Breast epithelium (tissue), 4 donors: ENCODE results near the gene NPIPA1. TPM values are rescaled to one million over a fixed set of nuclear protein-coding genes. Genes with fewer than 3 reads are reported as not detected.

Experiments
- DNase-seq, 2 donors: peaks; one replicate each; pipeline ENCODE4 v3.0.0-alpha.2; 2019; ENCODE audit warnings: low spot score in 2 of 2
- H3K27ac ChIP-seq, 2 donors: fragments of 200-600 bp; sonication (generic) in 1 of 2; one replicate each; pipeline ENCODE4 v1.5.1; 2016 to 2019; ENCODE audit warnings: mild to moderate bottlenecking in 1 of 2
- H3K27me3 ChIP-seq, 2 donors: fragments of 200-600 bp; sonication (generic) in 1 of 2; one replicate each; pipeline versions ENCODE4 v1.5.1 to v1.6.0; 2017 to 2019; ENCODE audit warnings: control low read depth in 1 of 2, mild to moderate bottlenecking in 1 of 2
- H3K36me3 ChIP-seq: fragments of 200-600 bp; one replicate; pipeline ENCODE4 v1.5.1; 2019
- H3K4me1 ChIP-seq, 2 donors: fragments of 200-600 bp; sonication (generic); one replicate each; pipeline ENCODE4 v1.5.1; 2016 to 2019; ENCODE audit warnings: control low read depth in 1 of 2
- H3K4me3 ChIP-seq, 3 donors: fragments of 200-600 bp; sonication (generic); 1 replicate in 2 of 3; 2 replicates in 1 of 3; pipeline ENCODE4 v1.5.1; 2016 to 2019; ENCODE audit warnings: mild to moderate bottlenecking in 3 of 3, moderate library complexity in 2 of 3
- H3K9me3 ChIP-seq, 2 donors: fragments of 200-600 bp; sonication (generic) in 1 of 2; one replicate each; pipeline ENCODE4 v1.5.1; 2016 to 2019; ENCODE audit warnings: control low read depth in 1 of 2
- CTCF ChIP-seq, 3 donors: fragments of 450-650 bp; IDR thresholded peaks; one replicate each; pipeline ENCODE4 v1.5.1; 2016 to 2017; ENCODE audit warnings: antibody characterized with exemption in 3 of 3, mild to moderate bottlenecking in 3 of 3, moderate library complexity in 3 of 3
- POLR2A ChIP-seq: fragments of 450-650 bp; IDR thresholded peaks from one replicate; pipeline ENCODE4 v1.6.1; 2016; ENCODE audit warnings: antibody characterized with exemption, mild to moderate bottlenecking, moderate library complexity
- POLR2AphosphoS5 ChIP-seq, 3 donors: sonication (generic); formaldehyde crosslinking; IDR thresholded peaks; one replicate each; pipeline ENCODE4 v1.6.1; 2017; ENCODE audit warnings: antibody characterized with exemption in 3 of 3
- intact Hi-C: fragments of 100-400 bp; cut with DNase I; formaldehyde crosslinking; loops from one replicate; pipeline ENCODE4 v1.15.1; 2023; ENCODE audit warnings: low total_unique reads
- total RNA-seq, 3 donors: library from RNA; depleted of rRNA; stranded (reverse); fragments of >200 nt; gene quantifications; one replicate each; pipeline ENCODE4 v1.1.0, GENCODE V29; 2016

Gene NPIPA1
- total RNA-seq, 3 donors from 2014 or later: 61.0 to 82.9 (median 77.1) TPM

GRCh38 chr16:14955546-14956231, 18.4 kb downstream of the NPIPA1 start:
- Histone ChIP-seq H3K36me3 (no peaks in the 10 kb centered on the region), H3K27ac (no peak overlapping the region), H3K9me3 (no peaks in the 10 kb centered on the region), H3K27me3 (no peaks in the 10 kb centered on the region), H3K4me3 (no peak overlapping the region), H3K4me1 (no peaks in the 10 kb centered on the region)
- DNase-seq: peak in 1 of 2 donors; percentile 48
- intact Hi-C loops: no loop called here
- TF ChIP-seq POLR2AphosphoS5 (IDR thresholded peaks at IDR 0.05) (no peak), POLR2A (no peak), CTCF (IDR thresholded peaks at IDR 0.05) (no peak)

GRCh38 chr16:14957576-14958322, 20.5 kb downstream of the NPIPA1 start:
- no peak overlapping the region for H3K27ac ChIP-seq
- no peak overlapping the region for H3K4me3 ChIP-seq
- intact Hi-C loops: no loop called here
- TF ChIP-seq POLR2AphosphoS5 (IDR thresholded peaks at IDR 0.05) (no peak), CTCF (IDR thresholded peaks at IDR 0.05) (no peak), POLR2A (no peak)
- no peaks in the 10 kb centered on the region for H3K9me3 ChIP-seq
- no peaks in the 10 kb centered on the region for H3K27me3 ChIP-seq
- no peaks in the 10 kb centered on the region for H3K36me3 ChIP-seq
- no peaks in the 10 kb centered on the region for H3K4me1 ChIP-seq
- DNase-seq: no peak

GRCh38 chr16:14958323-14958600, 21.0 kb downstream of the NPIPA1 start:
- Histone ChIP-seq H3K27me3 (no peaks in the 10 kb centered on the region), H3K4me3 (no peak overlapping the region), H3K36me3 (no peaks in the 10 kb centered on the region), H3K27ac (no peak overlapping the region), H3K9me3 (no peaks in the 10 kb centered on the region), H3K4me1 (no peaks in the 10 kb centered on the region)
- intact Hi-C loops: no loop called here
- TF ChIP-seq CTCF (IDR thresholded peaks at IDR 0.05) (no peak), POLR2A (no peak), POLR2AphosphoS5 (IDR thresholded peaks at IDR 0.05) (no peak)
- DNase-seq: no peak

DNA sequence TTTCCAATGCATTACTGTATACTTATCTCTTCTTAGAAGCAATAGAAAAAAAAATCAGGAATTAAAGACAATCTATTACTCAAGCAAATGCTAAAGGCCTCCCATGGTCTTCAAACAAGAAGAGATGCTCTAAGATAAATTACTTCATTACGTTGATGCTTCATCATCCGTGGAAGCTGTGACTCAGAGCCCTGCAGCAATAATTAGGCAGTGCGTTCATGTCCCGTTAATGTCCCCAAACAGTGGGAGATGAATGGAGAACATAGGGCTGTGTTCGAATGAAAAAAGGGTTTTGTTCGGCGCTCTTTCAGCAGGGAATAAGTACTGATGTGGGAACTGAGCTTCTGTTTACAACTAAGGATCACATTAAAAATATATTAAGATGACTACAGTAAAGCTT, 21.7 kb downstream of the NPIPA1 start:
- Histone ChIP-seq H3K4me3 (no peak overlapping the region), H3K9me3 (no peaks in the 10 kb centered on the region), H3K4me1 (no peaks in the 10 kb centered on the region), H3K36me3 (no peaks in the 10 kb centered on the region), H3K27ac (no peak overlapping the region), H3K27me3 (no peaks in the 10 kb centered on the region)
- TF ChIP-seq POLR2A (no peak), CTCF (IDR thresholded peaks at IDR 0.05) (no peak), POLR2AphosphoS5 (IDR thresholded peaks at IDR 0.05) (no peak)
- intact Hi-C loops: no loop called here
- DNase-seq: no peak

- no peak overlapping the region for H3K4me3 ChIP-seq
- TF ChIP-seq POLR2A (no peak), POLR2AphosphoS5 (IDR thresholded peaks at IDR 0.05) (no peak), CTCF (IDR thresholded peaks at IDR 0.05) (no peak)
- no peak for DNase-seq
- H3K36me3 ChIP-seq: no peaks in the 10 kb centered on the region
- no peaks in the 10 kb centered on the region for H3K9me3 ChIP-seq
- no peaks in the 10 kb centered on the region for H3K4me1 ChIP-seq
- intact Hi-C loops: loop anchor here (10.0 kb wide), 1 partner anchor 917 kb away; no protein-coding TSS in a partner anchor
- no peak overlapping the region for H3K27ac ChIP-seq
- no peaks in the 10 kb centered on the region for H3K27me3 ChIP-seq
Measured at GRCh38 chr16:14961405-14962186, 24.4 kb downstream of the NPIPA1 start.
